ENCODE measurements around the gene ORAI2.

- TF ChIP-seq MAFK (IDR thresholded peaks at IDR 0.05; ENCODE audit: partially characterized antibody) (no peak), CTCF (IDR thresholded peaks at IDR 0.05) (no peak), BHLHE40 (IDR thresholded peaks at IDR 0.05; ENCODE audit: low read depth, low read length) (no peak), HDAC2 (IDR thresholded peaks at IDR 0.05) (no peak), CHD2 (IDR thresholded peaks at IDR 0.05; ENCODE audit: low read length, partially characterized antibody) (no peak), RAD21 (conservative IDR thresholded peaks at IDR 0.05 in 1 of 2, IDR thresholded peaks at IDR 0.05 in 1 of 2) (no peak), ZC3H11A (IDR thresholded peaks at IDR 0.05) (no peak), POLR2A (IDR thresholded peaks at IDR 0.05; ENCODE audit: low read length) (no peak), JUN (IDR thresholded peaks at IDR 0.05) (no peak), KDM5A (IDR thresholded peaks at IDR 0.05) (no peak), MAX (IDR thresholded peaks at IDR 0.05) (no peak), KDM1A (IDR thresholded peaks at IDR 0.05; ENCODE audit: low read depth) (no peak), REST (IDR thresholded peaks at IDR 0.05) (no peak), EP300 (IDR thresholded peaks at IDR 0.05) (no peak)
Measured at GRCh38 chr7:102417105-102417504, 16.3 kb upstream of the ORAI2 start.
